CD4-positive, alpha-beta T cell (primary cell): ENCODE results near the gene PSPC1. TPM values are rescaled to one million over a fixed set of nuclear protein-coding genes. Genes with fewer than 3 reads are reported as not detected.
A peak's percentile ranks its signal among the peaks of the same experiment; 100 is the strongest.
"Not testable (repeated sequence)": the region's sequence is repeated elsewhere in the genome, so short reads cannot be mapped to it uniquely, and the experiment has no call there.

Source experiments
- ATAC-seq: fragments of 200-7000 bp; cut with Tn5 transposase; one replicate; pipeline ENCODE4 v1.10.0; 2022; ENCODE audit warnings: mild to moderate bottlenecking; ENCODE audit not compliant: poor library complexity
- CTCF ChIA-PET: fragments of 350-600 bp; sonication (Branson Sonifier 250); formaldehyde crosslinking; loops from one replicate; lab custom pipeline; 2021; ENCODE audit warnings: antibody characterized with exemption, inconsistent platforms; lab: Charles Lee
- POLR2A ChIA-PET: fragments of 350-600 bp; sonication (Branson Sonifier 250); formaldehyde crosslinking; loops from one replicate; lab custom pipeline; 2021; ENCODE audit warnings: antibody characterized with exemption, inconsistent platforms; lab: Charles Lee
- DNase-seq, 14 experiments: peaks; one replicate each; pipeline ENCODE4 v3.0.0-alpha.2; 2013 to 2020; ENCODE audit warnings: mixed read lengths in 2 of 14
- H3K27ac ChIP-seq, 2 donors: one replicate each; pipeline versions ENCODE4 v1.5.1 to v1.7.0; 2013; ENCODE audit warnings: low read length in 2 of 2, low read depth in 1 of 2, mild to moderate bottlenecking in 1 of 2
- H3K27me3 ChIP-seq, 2 experiments: 1 replicate in 1 of 2; 2 replicates in 1 of 2; pipeline versions ENCODE4 v1.6.1 to v1.7.0; 2013; ENCODE audit warnings: low read length in 2 of 2, control low read depth in 1 of 2, mild to moderate bottlenecking in 1 of 2, moderate library complexity in 1 of 2; ENCODE audit not compliant: insufficient read depth in 2 of 2, control insufficient read depth in 1 of 2
- H3K36me3 ChIP-seq: one replicate; pipeline ENCODE4 v1.6.1; 2013; ENCODE audit warnings: low read length, control low read depth; ENCODE audit not compliant: insufficient read depth
- H3K4me1 ChIP-seq: one replicate; pipeline ENCODE4 v1.6.1; 2013; ENCODE audit warnings: low read length, control low read depth; ENCODE audit not compliant: insufficient read depth
- H3K4me3 ChIP-seq: one replicate; pipeline ENCODE4 v1.5.1; 2013; ENCODE audit warnings: mild to moderate bottlenecking, low read length, moderate library complexity
- H3K9me3 ChIP-seq, 2 experiments: 1 replicate in 1 of 2; 2 replicates in 1 of 2; pipeline versions ENCODE4 v1.6.1 to v1.7.0; 2013; ENCODE audit warnings: low read length in 2 of 2, mild to moderate bottlenecking in 2 of 2, control low read depth in 1 of 2, moderate library complexity in 1 of 2; ENCODE audit not compliant: control insufficient read depth in 1 of 2, insufficient read depth in 1 of 2
- H3K27ac Mint-ChIP-seq: one replicate; pipeline ENCODE4 v1.8.0; 2020; ENCODE audit warnings: mixed read lengths
- H3K27me3 Mint-ChIP-seq: one replicate; pipeline ENCODE4 v1.8.0; 2021; ENCODE audit warnings: mixed read lengths
- H3K36me3 Mint-ChIP-seq: one replicate; pipeline ENCODE4 v1.8.0; 2021; ENCODE audit warnings: low read depth, mixed read lengths
- H3K4me1 Mint-ChIP-seq: one replicate; pipeline ENCODE4 v1.8.0; 2021; ENCODE audit warnings: low read depth, mixed read lengths
- H3K4me3 Mint-ChIP-seq: one replicate; pipeline ENCODE4 v1.8.0; 2020; ENCODE audit warnings: mild to moderate bottlenecking, mixed read lengths
- H3K9me3 Mint-ChIP-seq: one replicate; pipeline ENCODE4 v1.8.0; 2020; ENCODE audit warnings: mixed read lengths
- CTCF ChIP-seq: fragments of 200-600 bp; IDR thresholded peaks from one replicate; pipeline ENCODE4 v1.8.0; 2022; ENCODE audit warnings: antibody characterized with exemption, mild to moderate bottlenecking
- intact Hi-C, 2 experiments: fragments of 100-400 bp; cut with DNase I in 1 of 2; cut with micrococcal nuclease in 1 of 2; formaldehyde crosslinking; loops; one replicate each; pipeline versions ENCODE4 v1.15.1 to v1.9.0; 2023 to 2025; cut with DNase I, micrococcal nuclease
- total RNA-seq, 174 experiments: library from RNA in 2 of 174; stranded (reverse) in 2 of 174; gene quantifications; one replicate each; pipeline ENCODE4 v1.2.3 and lab custom pipeline; 2021 to 2026

PSPC1 gene
- total RNA-seq, 2 experiments from 2014 or later, result 71.0 to 71.9 TPM

- Histone ChIP-seq H3K36me3 (peaks cover 23% of the 10 kb centered on the region), H3K9me3 (peaks cover 0 to 4% of the 10 kb centered on the region in 2 experiments), H3K27ac (no peak overlapping the region), H3K4me3 (no peak overlapping the region), H3K27me3 (no peaks in the 10 kb centered on the region), H3K4me1 (no peaks in the 10 kb centered on the region)
- Mint-ChIP-seq H3K27ac (no peak overlapping the region), H3K4me1 (no peaks in the 10 kb centered on the region), H3K36me3 (peaks cover 47% of the 10 kb centered on the region), H3K4me3 (no peak overlapping the region), H3K9me3 (no peaks in the 10 kb centered on the region), H3K27me3 (no peaks in the 10 kb centered on the region)
- no peak for DNase-seq
- no peak for TF ChIP-seq CTCF
- intact Hi-C loops, result no loop called here
- ATAC-seq, result no peak
- ChIA-PET CTCF (interaction anchor here (0.7 kb wide), 1 partner anchor 25 kb away, joined by 3 read pairs; no protein-coding TSS in a partner anchor), POLR2A (interaction anchor here (1.0 kb wide), 1 partner anchor 26 kb away, joined by 3 read pairs; no protein-coding TSS in a partner anchor)
Observed at GRCh38 chr13:19817510-19818158, 34.9 kb upstream of the PSPC1 start.

- Mint-ChIP-seq H3K36me3 (peaks cover 42% of the 10 kb centered on the region), H3K4me3 (no peak overlapping the region), H3K4me1 (no peaks in the 10 kb centered on the region), H3K27ac (no peak overlapping the region), H3K9me3 (no peaks in the 10 kb centered on the region), H3K27me3 (no peaks in the 10 kb centered on the region)
- Histone ChIP-seq H3K4me3 (no peak overlapping the region), H3K36me3 (peaks cover 19% of the 10 kb centered on the region), H3K27ac (no peak overlapping the region), H3K4me1 (no peaks in the 10 kb centered on the region), H3K27me3 (no peaks in the 10 kb centered on the region), H3K9me3 (peaks cover 0 to 4% of the 10 kb centered on the region in 2 experiments)
- intact Hi-C loops, result no loop called here
- no peak for TF ChIP-seq CTCF
- DNase-seq (peak in 1 of 14 experiments; percentile 12), ATAC-seq (no peak)
- POLR2A ChIA-PET, result interaction anchor here (1.0 kb wide), 1 partner anchor 25 kb away, joined by 3 read pairs; no protein-coding TSS in a partner anchor
- CTCF ChIA-PET, result no interaction called here
Observed at GRCh38 chr13:19817106-19817505, 34.4 kb upstream of the PSPC1 start.

- H3K27ac Mint-ChIP-seq, H3K27me3 Mint-ChIP-seq, CTCF ChIA-PET, H3K4me1 ChIP-seq, ATAC-seq, POLR2A ChIA-PET, H3K9me3 Mint-ChIP-seq, intact Hi-C loops, H3K4me1 Mint-ChIP-seq, H3K27me3 ChIP-seq, DNase-seq, H3K4me3 ChIP-seq, H3K4me3 Mint-ChIP-seq, H3K27ac ChIP-seq, H3K9me3 ChIP-seq: not testable (repeated sequence)
- H3K36me3 Mint-ChIP-seq, result peaks cover 34% of the 10 kb centered on the region
- H3K36me3 ChIP-seq, result peaks cover 12% of the 10 kb centered on the region
Observed at GRCh38 chr13:19815842-19816241, 33.1 kb upstream of the PSPC1 start.
